CD1c-positive myeloid dendritic cell (primary cell): ENCODE results near the gene COMMD6.
A peak's percentile ranks its signal among the peaks of the same experiment; 100 is the strongest.

Experiments
- DNase-seq: peaks from one replicate; pipeline ENCODE4 v3.0.0-alpha.2; 2016; ENCODE audit errors: extremely low spot score

COMMD6 gene

GRCh38 chr13:75521956-75522355, 15.7 kb downstream of the COMMD6 start:
- DNase-seq, result no peak

DNA sequence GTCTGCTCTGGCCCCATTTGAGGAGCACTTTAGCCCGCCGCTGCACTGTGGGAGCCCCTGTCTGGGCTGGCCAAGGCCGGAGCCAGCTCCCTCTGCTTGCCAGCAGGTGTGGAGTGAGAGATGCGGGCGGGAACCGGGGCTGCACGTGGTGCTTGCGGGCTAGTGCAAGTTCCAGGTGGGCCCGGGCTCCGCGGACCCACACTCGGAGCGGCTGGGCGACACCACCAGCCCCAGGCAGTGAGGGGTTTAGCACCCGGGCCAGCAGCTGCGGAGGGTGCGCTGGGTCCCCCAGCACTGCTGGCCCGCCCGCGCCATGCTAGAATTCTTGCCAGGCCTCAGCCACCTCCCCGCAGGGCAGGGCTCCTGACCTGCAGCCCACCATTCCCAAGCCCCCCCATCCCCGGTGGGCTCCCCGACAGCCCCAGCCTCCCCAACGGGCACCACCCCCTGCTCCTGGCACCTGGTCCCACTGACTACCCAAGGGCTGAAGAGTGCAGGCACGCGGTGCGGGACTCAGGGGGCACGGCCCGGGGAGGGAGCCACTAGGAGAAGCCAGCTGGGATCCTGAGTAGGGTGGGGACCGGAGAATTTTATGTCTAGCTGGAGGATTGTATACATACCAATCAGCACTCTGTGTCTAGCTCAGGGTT, 19.1 kb downstream of the COMMD6 start:
- DNase-seq, result no peak

DNA sequence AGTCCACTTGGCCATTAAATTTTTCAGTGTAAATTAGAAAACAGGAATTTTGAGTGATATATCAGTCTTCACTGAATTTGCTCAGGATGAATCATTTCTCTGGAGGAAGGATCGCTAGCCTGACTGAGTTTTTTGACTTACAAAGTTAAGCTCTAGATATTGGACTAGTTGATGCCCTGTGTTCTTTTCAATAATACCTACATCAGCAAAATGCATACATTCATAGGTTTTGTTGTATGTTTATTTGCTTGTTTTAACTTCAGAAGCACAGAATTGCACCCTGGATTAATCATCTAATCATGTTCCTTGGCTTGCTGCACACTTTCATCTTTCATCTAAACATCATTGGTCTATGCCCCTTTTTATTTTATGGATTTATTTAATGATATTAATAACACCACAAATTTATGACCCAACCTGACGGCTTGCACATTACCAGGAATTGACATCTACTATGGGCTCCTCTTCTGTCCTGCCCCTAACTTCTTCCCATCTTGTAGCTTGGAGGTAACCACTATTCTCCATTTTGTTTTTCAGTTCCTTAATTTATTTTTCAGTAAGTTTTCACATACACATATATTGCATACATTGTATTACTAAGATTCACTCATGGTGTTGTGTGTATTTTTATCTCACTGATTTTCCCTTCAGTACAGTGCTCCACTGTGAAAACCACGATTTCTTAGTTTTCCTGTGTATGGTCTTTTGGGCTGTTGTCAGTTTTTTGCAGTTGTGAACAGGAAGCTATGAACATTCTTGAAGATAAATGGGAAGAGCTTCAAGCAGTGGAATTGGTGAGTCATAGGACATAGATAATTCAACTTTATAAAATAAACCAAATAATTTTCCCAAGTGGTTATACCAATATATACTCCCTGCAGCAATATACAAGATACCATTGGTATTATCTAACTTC, 23.3 kb downstream of the COMMD6 start:
- DNase-seq, result peak; percentile 44

GRCh38 chr13:75513271-75513670, 24.4 kb downstream of the COMMD6 start:
- DNase-seq, result peak; percentile 50

GRCh38 chr13:75512253-75512652, 25.4 kb downstream of the COMMD6 start:
- DNase-seq, result peak; percentile 66

DNA sequence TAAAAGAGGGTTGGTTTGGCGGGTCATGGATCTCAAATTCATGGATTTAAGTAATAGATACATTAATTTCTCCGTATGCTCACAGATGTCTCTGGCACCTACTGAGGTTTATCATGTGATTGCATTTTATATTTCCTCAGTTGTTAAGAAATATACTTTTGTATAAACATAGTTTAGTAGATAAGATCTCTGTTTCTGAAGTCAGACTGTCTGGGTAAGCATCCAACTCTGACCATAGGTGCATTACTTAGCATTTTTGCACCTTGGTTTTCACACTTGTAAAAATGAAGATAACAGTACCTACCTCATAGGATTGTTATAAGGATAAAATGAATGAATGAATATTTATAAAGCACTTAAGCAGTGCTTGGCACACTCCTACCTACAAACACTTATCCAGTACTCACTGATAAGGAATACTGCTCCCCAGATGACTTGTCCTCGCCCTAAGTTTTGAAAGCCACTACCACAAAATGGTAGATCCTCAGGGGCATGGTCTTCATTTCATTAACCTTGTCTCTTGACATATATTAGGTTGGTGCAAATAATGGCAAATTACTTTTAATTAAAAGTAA, 26.5 kb downstream of the COMMD6 start:
- no peak for DNase-seq

GRCh38 chr13:75508002-75508548, 29.6 kb downstream of the COMMD6 start:
- DNase-seq, result no peak

- peak; percentile 48 for DNase-seq
Measured at GRCh38 chr13:75507027-75508001, 30.3 kb downstream of the COMMD6 start.

- peak; percentile 72 for DNase-seq
Measured at GRCh38 chr13:75506018-75506417, 31.6 kb downstream of the COMMD6 start.

DNA sequence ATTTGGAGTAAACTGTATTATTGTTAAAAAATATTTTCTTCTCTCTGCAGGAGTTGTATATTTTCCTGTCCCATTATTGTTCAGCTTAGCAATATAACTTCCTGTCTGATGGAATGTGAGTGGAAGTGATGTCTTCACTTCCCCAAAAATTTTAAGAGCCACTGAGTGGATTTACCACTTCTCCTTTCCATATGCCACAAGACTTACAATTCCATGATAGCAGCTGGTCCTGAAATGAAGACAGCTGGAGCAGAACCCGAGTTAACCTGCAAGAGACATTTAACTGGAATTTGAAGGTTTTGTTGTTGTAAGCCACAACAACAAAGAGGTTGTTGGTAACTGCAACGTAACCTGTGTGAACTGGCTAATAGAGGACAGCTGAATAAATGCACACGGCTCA, 32.3 kb downstream of the COMMD6 start:
- DNase-seq, result peak; percentile 88

- DNase-seq, result no peak
Measured at GRCh38 chr13:75495938-75496337, 41.7 kb downstream of the COMMD6 start.

DNA sequence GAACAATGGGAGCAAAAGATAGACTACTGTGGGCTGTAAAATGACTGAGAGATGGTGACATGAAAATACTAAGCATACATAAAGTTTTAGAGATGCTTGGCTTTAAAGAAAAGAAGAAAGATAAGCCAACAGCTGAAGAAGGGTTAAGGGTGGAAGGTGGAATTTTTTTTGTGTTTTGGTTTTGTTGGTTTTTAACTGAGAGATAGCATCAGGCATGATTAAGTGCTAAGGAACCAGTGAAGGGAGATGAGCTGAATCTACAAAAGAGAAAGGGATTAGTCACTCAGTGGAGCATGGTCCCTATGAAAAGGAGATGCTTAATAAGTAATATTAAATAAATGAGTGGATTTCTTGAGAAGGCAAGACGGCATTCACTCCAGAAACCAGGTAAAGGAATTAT, 43.1 kb downstream of the COMMD6 start:
- no peak for DNase-seq

GRCh38 chr13:75493156-75493555, 44.5 kb downstream of the COMMD6 start:
- no peak for DNase-seq

DNA sequence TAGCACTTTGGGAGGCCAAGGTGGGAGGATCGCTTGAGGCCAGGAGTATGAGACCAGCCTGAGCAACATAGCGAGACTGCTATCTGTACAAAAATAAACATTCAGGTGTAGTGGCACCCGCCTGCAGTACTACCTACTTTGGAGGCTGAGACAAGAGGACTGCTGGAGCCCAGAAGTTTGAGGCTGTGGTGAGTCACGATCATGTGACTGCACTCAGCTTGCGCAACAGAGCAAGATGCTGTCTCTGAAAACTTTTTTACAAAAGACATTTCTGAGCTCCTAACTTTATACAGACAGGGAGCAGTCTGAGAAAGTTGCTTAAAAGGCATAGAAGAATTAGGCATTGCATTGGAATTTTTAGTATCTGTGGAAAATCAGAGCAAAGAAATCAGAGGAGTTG, 45.3 kb downstream of the COMMD6 start:
- no peak for DNase-seq

DNA sequence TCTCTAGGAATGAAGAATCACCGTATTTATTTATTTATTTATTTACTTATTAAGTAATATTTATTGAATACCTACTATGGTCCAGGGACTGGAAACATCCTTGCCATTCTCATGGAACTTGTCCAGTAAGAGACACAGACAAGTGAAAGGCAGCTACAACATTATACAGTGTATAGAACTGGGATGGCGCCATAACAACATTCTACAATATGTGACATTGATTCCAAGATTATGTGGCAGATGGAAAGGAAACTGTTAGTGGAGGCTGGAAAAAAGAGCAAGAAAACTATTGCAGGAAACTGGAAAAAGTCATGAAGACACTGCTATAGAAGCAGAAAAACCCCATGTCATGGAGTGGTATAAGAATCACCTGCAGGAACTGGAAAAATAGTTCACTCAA, 46.3 kb downstream of the COMMD6 start:
- no peak for DNase-seq

- peak; percentile 60 for DNase-seq
Measured at GRCh38 chr13:75489502-75490263, 48.0 kb downstream of the COMMD6 start.

GRCh38 chr13:75486146-75487062, 51.2 kb downstream of the COMMD6 start:
- no peak for DNase-seq

GRCh38 chr13:75485286-75486062, 52.2 kb downstream of the COMMD6 start:
- DNase-seq, result no peak

- DNase-seq, result no peak
Measured at GRCh38 chr13:75482820-75483079, 54.9 kb downstream of the COMMD6 start.
